HEK293T (cell line): ENCODE data around the gene SLC16A12.

Source experiments
- BHLHE40 ChIP-seq: fragments of 450-650 bp; IDR thresholded peaks from 2 replicates; pipeline ENCODE4 v1.6.1; 2016; ENCODE audit warnings: mild to moderate bottlenecking, moderate library complexity, borderline replicate concordance
- CTBP1 ChIP-seq: fragments of 450-650 bp; IDR thresholded peaks from 2 replicates; pipeline ENCODE4 v1.6.1; 2016; ENCODE audit warnings: borderline replicate concordance
- ELF4 ChIP-seq: fragments of 450-650 bp; IDR thresholded peaks from 2 replicates; pipeline ENCODE4 v1.6.1; 2017; ENCODE audit warnings: antibody characterized with exemption
- FOXA1 ChIP-seq: fragments of 450-650 bp; IDR thresholded peaks from 2 replicates; pipeline ENCODE4 v1.6.1; 2016; ENCODE audit warnings: mild to moderate bottlenecking
- FOXK2 ChIP-seq: fragments of 450-650 bp; IDR thresholded peaks from 2 replicates; pipeline ENCODE4 v1.6.1; 2016; ENCODE audit warnings: mild to moderate bottlenecking
- FOXM1 ChIP-seq: fragments of 450-650 bp; IDR thresholded peaks from 2 replicates; pipeline ENCODE4 v1.6.1; 2017; ENCODE audit warnings: mild to moderate bottlenecking, borderline replicate concordance
- HDGF ChIP-seq: fragments of 450-650 bp; IDR thresholded peaks from 2 replicates; pipeline ENCODE4 v1.6.1; 2017; ENCODE audit warnings: antibody characterized with exemption, borderline replicate concordance
- L3MBTL2 ChIP-seq: fragments of 450-650 bp; conservative IDR thresholded peaks from 2 replicates; pipeline ENCODE4 v1.6.1; 2016; ENCODE audit warnings: mild to moderate bottlenecking
- LEF1 ChIP-seq: fragments of 450-650 bp; IDR thresholded peaks from 2 replicates; pipeline ENCODE4 v1.6.1; 2017; ENCODE audit warnings: mild to moderate bottlenecking, borderline replicate concordance
- PKNOX1 ChIP-seq: fragments of 450-650 bp; IDR thresholded peaks from 2 replicates; pipeline ENCODE4 v1.6.1; 2016
- SP1 ChIP-seq: fragments of 450-650 bp; IDR thresholded peaks from 2 replicates; pipeline ENCODE4 v1.6.1; 2017
- SUZ12 ChIP-seq: fragments of 450-650 bp; IDR thresholded peaks from 2 replicates; pipeline ENCODE4 v1.6.1; 2016; ENCODE audit warnings: mild to moderate bottlenecking
- TARDBP ChIP-seq: fragments of 450-650 bp; IDR thresholded peaks from 2 replicates; pipeline ENCODE4 v1.6.1; 2016
- ZNF384 ChIP-seq: fragments of 450-650 bp; IDR thresholded peaks from 2 replicates; pipeline ENCODE4 v1.6.1; 2016

GRCh38 chr10:89466599-89467035 lies 68.8 kb downstream of the SLC16A12 start:
- TF ChIP-seq SUZ12 = no peak
- TF ChIP-seq FOXM1 = no peak
- no peak for TF ChIP-seq SP1
- no peak for TF ChIP-seq HDGF
- no peak for TF ChIP-seq ZNF384
- no peak for TF ChIP-seq PKNOX1
- TF ChIP-seq ELF4 = no peak
- TF ChIP-seq TARDBP = no peak
- TF ChIP-seq FOXK2 = no peak
- no peak for TF ChIP-seq CTBP1
- no peak for TF ChIP-seq L3MBTL2
- TF ChIP-seq BHLHE40 = no peak
- TF ChIP-seq LEF1 = no peak
- no peak for TF ChIP-seq FOXA1
